GM19324 (cell line): ENCODE data around the gene MAML3.

ENCODE experiments used
- ATAC-seq: cut with Tn5 transposase; IDR thresholded peaks from one replicate; pipeline ENCODE4 v1.9.1; 2021; ENCODE audit warnings: mild to moderate bottlenecking, moderate library complexity; ENCODE audit not compliant: unreplicated experiment, low FRiP score

The MAML3 gene

GRCh38 chr4:140131675-140132229 lies 22.2 kb downstream of the MAML3 start:
- ATAC-seq, result no peak

GRCh38 chr4:140130677-140131076 lies 23.3 kb downstream of the MAML3 start:
- no peak for ATAC-seq

GRCh38 chr4:140127422-140127821 lies 26.6 kb downstream of the MAML3 start:
- ATAC-seq, result no peak

GRCh38 chr4:140126261-140126660 lies 27.7 kb downstream of the MAML3 start:
- no peak for ATAC-seq

GRCh38 chr4:140125374-140125773 lies 28.6 kb downstream of the MAML3 start:
- ATAC-seq, result no peak

GRCh38 chr4:140123666-140124377 lies 30.2 kb downstream of the MAML3 start:
- no peak for ATAC-seq

GRCh38 chr4:140122891-140123290 lies 31.1 kb downstream of the MAML3 start:
- ATAC-seq, result no peak

- ATAC-seq, result no peak
Observed at GRCh38 chr4:140121646-140122045, 32.3 kb downstream of the MAML3 start.

GRCh38 chr4:140118931-140119640 lies 34.9 kb downstream of the MAML3 start:
- no peak for ATAC-seq

- ATAC-seq, result no peak
Observed at GRCh38 chr4:140117947-140118346, 36.0 kb downstream of the MAML3 start.

- ATAC-seq, result no peak
Observed at GRCh38 chr4:140116442-140117104, 37.4 kb downstream of the MAML3 start.

- ATAC-seq, result no peak
Observed at GRCh38 chr4:140115140-140115539, 38.8 kb downstream of the MAML3 start.

- no peak for ATAC-seq
Observed at GRCh38 chr4:140113653-140114052, 40.3 kb downstream of the MAML3 start.

- ATAC-seq, result no peak
Observed at GRCh38 chr4:140112576-140112975, 41.4 kb downstream of the MAML3 start.

GRCh38 chr4:140111256-140111655 lies 42.7 kb downstream of the MAML3 start:
- no peak for ATAC-seq

- no peak for ATAC-seq
Observed at GRCh38 chr4:140110542-140111215, 43.3 kb downstream of the MAML3 start.

GRCh38 chr4:140109737-140110136 lies 44.2 kb downstream of the MAML3 start:
- no peak for ATAC-seq

GRCh38 chr4:140109292-140109691 lies 44.7 kb downstream of the MAML3 start:
- no peak for ATAC-seq

GRCh38 chr4:140108713-140109230 lies 45.2 kb downstream of the MAML3 start:
- ATAC-seq, result no peak

GRCh38 chr4:140108243-140108642 lies 45.7 kb downstream of the MAML3 start:
- no peak for ATAC-seq
